ENCODE results near the gene PDZRN4.
A peak's percentile ranks its signal among the peaks of the same experiment; 100 is the strongest.
"Not testable (repeated sequence)": the region's sequence is repeated elsewhere in the genome, so short reads cannot be mapped to it uniquely, and the experiment has no call there.

The PDZRN4 gene

GRCh38 chr12:41188058-41188840, at the start of gene PDZRN4:
TSS of gene PDZRN4 (plus strand) at chr12:41188320.
- DNase-seq, result peak; percentile 64

- DNase-seq, result no peak
Observed at GRCh38 chr12:41140117-41140516, 48.0 kb upstream of the PDZRN4 start.

GRCh38 chr12:41141104-41141503, 47.0 kb upstream of the PDZRN4 start:
- DNase-seq, result no peak

- no peak for DNase-seq
Observed at GRCh38 chr12:41142376-41142775, 45.7 kb upstream of the PDZRN4 start.

DNA sequence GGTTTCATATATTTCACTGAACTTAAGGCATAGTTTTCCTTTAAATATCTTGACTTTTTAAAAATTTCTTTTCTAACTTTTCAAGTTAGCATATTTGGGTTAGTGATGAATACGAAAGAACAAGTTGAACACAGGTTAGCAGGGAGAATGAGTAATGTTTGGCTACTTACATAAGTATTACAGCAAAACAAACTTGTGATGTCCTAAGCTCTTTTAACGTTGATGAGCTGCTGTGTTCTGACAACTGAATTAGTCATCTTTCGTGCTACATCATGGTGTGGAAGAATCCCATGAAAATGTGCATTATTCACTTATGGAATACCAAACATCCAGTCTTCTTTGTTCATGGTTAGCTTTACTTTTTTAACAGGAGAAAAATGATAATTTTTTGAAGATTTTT, 36.3 kb upstream of the PDZRN4 start:
- DNase-seq, result no peak

- DNase-seq, result no peak
Observed at GRCh38 chr12:41162461-41162860, 25.7 kb upstream of the PDZRN4 start.

DNA sequence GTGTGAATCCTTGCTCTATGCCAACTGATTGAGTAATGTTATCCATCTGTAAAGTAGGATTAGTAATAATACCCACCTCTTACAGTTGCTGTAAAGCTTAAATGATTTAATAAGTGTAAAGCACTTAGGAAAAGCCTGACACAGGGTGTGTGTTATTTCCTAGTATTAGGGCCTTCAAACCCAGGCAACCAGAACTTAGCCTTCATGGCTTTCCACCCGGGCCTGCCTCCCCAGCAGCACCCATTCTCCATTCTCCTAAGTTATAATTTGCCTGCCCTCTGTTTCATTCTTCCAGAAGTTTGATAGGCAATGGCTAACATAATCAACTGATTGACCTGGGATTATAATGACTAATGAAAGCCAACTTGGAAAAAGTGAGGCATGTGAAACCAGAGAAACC, 20.4 kb upstream of the PDZRN4 start:
- DNase-seq, result no peak

DNA sequence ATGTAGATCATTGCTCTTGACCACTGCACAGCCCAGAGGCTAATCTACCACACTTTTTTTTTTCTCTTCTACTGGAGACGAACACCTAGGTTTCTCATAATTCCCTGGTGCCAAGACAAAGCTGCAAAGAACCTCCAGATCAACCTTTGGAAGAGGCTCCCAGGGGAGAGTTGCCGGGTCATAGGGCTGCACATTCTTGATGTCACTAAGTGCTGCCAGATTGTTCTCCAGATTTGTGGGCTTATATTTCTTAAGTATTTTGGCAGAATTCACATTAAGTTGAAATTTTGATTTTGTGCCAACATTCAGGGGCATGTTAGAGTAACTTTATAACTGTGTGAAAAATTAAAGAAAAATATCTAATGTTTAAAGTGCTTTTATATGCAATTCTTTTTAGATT, 13.5 kb upstream of the PDZRN4 start:
- no peak for DNase-seq

DNA sequence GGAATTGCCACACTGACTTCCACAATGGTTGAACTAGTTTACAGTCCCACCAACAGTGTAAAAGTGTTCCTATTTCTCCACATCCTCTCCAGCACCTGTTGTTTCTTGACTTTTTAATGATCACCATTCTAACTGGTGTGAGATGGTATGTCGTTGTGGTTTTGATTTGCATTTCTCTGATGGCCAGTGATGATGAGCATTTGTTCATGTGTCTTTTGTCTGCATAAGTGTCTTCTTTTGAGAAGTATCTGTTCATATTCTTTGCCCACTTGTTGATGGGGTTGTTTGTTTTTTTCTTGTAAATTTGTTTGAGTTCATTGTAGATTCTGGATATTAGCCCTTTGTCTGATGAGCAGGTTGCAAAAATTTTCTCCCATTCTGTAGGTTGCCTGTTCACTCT, 8.6 kb upstream of the PDZRN4 start:
- DNase-seq, result not testable (repeated sequence)

DNA sequence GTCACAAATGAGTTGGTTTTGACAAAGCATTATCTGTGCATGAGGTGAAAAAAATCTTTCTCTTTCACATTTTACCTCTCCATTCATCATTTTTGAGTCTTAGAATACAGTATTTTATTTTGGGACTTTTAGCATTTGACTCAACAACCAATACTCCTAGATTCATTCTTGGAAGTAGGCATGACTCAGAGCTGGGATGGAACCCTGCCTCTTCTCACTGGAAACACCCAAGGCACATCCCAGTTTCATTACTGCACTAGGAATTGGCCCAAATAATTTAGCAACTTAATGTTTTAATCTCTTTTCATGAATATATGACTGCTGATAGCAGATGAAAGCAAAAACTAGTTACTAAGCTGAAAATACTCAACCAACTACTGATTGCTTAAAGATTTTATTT, 3.3 kb upstream of the PDZRN4 start:
- DNase-seq, result no peak

- DNase-seq, result no peak
Observed at GRCh38 chr12:41186026-41186425, 2.1 kb upstream of the PDZRN4 start.

- no peak for DNase-seq
Observed at GRCh38 chr12:41188841-41189394, 798 bp downstream of the PDZRN4 start.

GRCh38 chr12:41189395-41190251, 1.5 kb downstream of the PDZRN4 start:
- peak; percentile 21 for DNase-seq

GRCh38 chr12:41190338-41190737, 2.2 kb downstream of the PDZRN4 start:
- DNase-seq, result peak; percentile 33

DNA sequence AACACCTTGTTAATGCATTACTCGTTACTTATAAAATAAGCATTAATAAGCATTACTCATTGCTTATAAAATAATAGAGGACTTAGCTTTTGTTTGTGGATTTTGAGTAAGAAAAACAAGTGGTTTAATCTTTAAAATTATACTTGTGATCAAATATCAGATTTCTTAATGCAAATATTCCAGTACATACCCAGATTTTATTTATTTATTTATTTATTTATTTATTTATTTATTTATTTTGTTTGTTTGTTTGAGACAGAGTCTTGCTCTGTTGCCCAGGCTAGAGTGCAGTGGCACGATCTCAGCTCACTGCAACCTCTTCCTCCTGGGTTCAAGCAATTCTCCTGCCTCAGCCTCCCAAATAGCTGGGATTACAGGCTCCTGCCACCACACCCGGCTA, 3.4 kb downstream of the PDZRN4 start:
- not testable (repeated sequence) for DNase-seq

DNA sequence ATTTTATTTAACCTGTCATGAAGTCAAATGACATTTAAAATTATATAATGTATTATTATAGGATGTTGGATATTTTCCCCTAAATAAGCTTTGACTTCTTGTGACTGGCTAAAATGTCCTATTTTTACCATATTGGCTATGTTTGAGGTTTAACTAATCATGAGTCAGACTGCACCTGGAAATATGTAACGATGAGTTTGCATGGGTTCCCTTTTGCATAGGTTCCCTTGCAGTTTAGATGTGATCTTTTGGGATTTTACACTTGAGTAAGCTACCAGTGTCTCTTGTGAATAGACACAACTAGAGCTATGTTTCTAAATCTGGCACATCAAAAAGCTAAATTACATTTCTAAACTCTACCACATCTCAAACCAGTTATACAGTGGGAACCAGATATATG, 5.2 kb downstream of the PDZRN4 start:
- no peak for DNase-seq

DNA sequence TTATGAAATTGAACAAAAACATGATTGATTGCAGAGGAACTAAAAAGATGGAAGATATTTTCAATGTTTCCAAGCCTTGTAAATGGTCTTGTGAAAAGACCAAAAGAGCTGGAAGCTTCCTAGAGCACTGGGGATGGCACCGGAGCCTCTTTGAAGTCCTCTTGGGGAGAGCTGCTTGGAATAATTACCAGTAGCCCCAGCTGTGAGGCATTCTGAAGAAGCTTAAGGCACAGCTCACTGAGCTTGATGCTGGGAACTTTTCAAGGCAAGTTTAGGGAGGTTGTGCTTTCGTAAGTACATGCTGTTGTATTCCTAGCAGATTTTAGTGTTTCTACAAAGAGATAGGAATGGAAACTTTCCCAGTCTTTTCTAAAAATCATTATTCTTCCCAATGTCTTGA, 13.9 kb downstream of the PDZRN4 start:
- DNase-seq, result no peak

GRCh38 chr12:41205070-41205709, 17.1 kb downstream of the PDZRN4 start:
- DNase-seq, result no peak

- no peak for DNase-seq
Observed at GRCh38 chr12:41206298-41206697, 18.2 kb downstream of the PDZRN4 start.

DNA sequence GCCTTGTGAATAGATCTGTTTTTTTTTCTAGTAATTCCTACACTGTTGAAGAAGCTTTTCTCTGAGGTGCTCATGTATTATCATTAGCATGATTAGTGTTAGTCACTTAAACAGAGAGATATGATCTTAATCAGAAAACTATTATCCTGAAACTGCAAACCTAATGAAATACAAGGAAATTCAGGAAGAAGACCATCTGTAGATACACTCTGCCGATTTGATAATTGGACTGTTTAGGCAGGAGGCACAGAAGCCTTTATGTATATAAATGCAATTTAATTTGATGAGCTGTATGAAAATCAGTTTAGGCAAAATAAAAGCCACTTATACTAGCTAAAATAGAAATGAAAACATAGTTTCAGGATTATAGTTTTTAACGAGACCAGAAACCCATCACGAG, 23.3 kb downstream of the PDZRN4 start:
- no peak for DNase-seq

GRCh38 chr12:41212625-41213024, 24.5 kb downstream of the PDZRN4 start:
- no peak for DNase-seq

DNA sequence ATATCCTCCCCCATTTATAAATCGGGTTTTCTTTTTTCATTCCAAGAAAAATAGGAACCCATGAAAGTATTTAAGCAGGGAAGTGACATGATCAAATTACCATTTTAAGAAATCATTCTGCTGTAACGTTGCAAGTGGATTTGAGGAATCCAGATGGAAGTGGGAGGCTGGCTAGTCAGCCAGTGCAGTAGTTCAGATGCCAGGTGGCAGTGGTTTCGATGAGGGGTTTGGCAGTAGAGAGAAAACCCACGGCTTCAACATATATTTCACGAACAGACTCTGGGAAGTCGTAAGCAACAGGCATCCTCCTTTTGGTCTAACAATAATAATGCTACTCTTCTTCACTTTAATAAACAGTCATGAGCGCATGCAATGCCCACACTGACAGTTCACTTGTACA, 25.0 kb downstream of the PDZRN4 start:
- DNase-seq, result no peak

DNA sequence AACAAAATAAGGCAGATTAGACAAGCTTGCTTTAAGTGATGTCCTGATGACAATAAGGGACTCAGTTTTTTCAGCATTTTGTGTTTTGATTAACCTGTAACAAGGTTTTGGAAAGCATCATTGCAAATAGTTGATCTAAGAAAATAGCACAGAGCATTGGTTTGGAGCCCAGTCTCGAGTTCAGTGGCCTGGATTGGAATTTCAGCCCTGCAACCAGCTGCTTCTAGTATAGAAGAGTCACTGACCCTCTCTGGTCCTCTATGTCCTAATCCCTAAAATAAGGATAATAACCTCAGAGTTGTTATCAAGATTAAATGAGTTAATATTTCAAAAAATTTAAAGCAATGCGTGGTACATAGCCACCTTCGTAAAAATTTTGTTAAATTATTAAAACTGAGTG, 25.5 kb downstream of the PDZRN4 start:
- no peak for DNase-seq
